ENCODE data around the gene RASSF5.

Gene RASSF5

GRCh38 chr1:206500046-206500445 lies 7.3 kb upstream of the RASSF5 start:
- no peak for ATAC-seq (ENCODE audit: low read depth)
- Histone ChIP-seq H3K27me3 (ENCODE audit: insufficient read depth, poor library complexity, severe bottlenecking) (no peaks in the 10 kb centered on the region), H3K36me3 (ENCODE audit: low read depth) (no peaks in the 10 kb centered on the region), H3K27ac (ENCODE audit: poor library complexity, severe bottlenecking) (no peak overlapping the region), H3K4me3 (ENCODE audit: severe bottlenecking) (no peak overlapping the region), H3K9me3 (ENCODE audit: severe bottlenecking) (no peaks in the 10 kb centered on the region), H3K4me1 (ENCODE audit: insufficient read depth, poor library complexity, severe bottlenecking) (peaks cover 25% of the 10 kb centered on the region)
- no peak for TF ChIP-seq CTCF (IDR thresholded peaks at IDR 0.05; ENCODE audit: poor library complexity, severe bottlenecking)
- DNase-seq (ENCODE audit: low spot score) = no peak

GRCh38 chr1:206501881-206502280 lies 5.5 kb upstream of the RASSF5 start:
- peaks cover 25% of the 10 kb centered on the region for H3K4me1 ChIP-seq (ENCODE audit: insufficient read depth, poor library complexity, severe bottlenecking)

DNA sequence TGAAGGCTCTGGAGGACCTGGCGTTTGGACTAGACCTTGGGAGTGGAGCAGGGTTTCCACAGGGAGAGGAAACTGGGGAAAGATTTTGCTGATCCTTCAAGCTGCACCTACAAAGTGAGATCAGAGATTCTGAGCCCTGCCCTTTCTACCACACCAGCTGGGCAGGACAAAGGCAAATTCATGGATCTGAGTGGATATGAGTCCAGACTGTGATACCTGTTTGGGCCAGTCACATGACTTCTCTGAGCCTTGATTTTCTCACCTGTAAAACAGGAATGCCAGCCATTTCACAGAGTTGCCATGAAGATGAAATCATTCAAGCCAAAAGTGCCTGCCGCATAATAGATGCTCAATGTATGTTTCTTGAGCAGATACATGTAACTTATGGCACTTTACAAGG lies 4.9 kb upstream of the RASSF5 start:
- Histone ChIP-seq H3K4me3 (ENCODE audit: severe bottlenecking) (no peak overlapping the region), H3K27me3 (ENCODE audit: insufficient read depth, poor library complexity, severe bottlenecking) (no peaks in the 10 kb centered on the region), H3K27ac (ENCODE audit: poor library complexity, severe bottlenecking) (no peak overlapping the region), H3K9me3 (ENCODE audit: severe bottlenecking) (no peaks in the 10 kb centered on the region), H3K36me3 (ENCODE audit: low read depth) (no peaks in the 10 kb centered on the region), H3K4me1 (ENCODE audit: insufficient read depth, poor library complexity, severe bottlenecking) (peaks cover 25% of the 10 kb centered on the region)
- DNase-seq (ENCODE audit: low spot score) (no peak), ATAC-seq (ENCODE audit: low read depth) (no peak)
- no peak for TF ChIP-seq CTCF (IDR thresholded peaks at IDR 0.05; ENCODE audit: poor library complexity, severe bottlenecking)

More at GRCh38 chr1:206501881-206502280, 5.5 kb upstream of the RASSF5 start:
- Histone ChIP-seq H3K27ac (ENCODE audit: poor library complexity, severe bottlenecking) (no peak overlapping the region), H3K36me3 (ENCODE audit: low read depth) (no peaks in the 10 kb centered on the region), H3K9me3 (ENCODE audit: severe bottlenecking) (no peaks in the 10 kb centered on the region), H3K27me3 (ENCODE audit: insufficient read depth, poor library complexity, severe bottlenecking) (no peaks in the 10 kb centered on the region), H3K4me3 (ENCODE audit: severe bottlenecking) (no peak overlapping the region)
- TF ChIP-seq CTCF (IDR thresholded peaks at IDR 0.05; ENCODE audit: poor library complexity, severe bottlenecking) = no peak
- ATAC-seq (ENCODE audit: low read depth) (no peak), DNase-seq (ENCODE audit: low spot score) (no peak)

DNA sequence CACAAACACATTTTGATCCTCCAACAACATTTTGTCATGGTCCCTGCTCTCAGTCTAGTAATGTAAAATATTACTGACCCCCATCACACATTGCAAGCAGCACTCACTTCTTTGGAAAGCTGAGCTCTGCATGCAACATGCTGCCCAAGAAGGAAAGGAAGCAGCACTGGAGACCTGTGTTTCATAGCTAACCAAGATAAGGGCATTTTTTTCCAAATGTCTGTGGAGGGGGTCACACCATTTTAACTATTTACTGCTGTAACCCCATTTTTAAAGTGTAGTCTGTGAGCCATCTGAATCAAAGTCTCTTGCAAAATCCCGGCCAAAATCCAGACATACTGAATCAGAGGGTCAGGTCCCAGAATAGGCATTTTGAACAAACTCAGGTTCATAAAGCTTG lies 4.5 kb upstream of the RASSF5 start:
- H3K4me3 ChIP-seq (ENCODE audit: severe bottlenecking) = no peak overlapping the region
- H3K36me3 ChIP-seq (ENCODE audit: low read depth) = no peaks in the 10 kb centered on the region
- DNase-seq (ENCODE audit: low spot score) (no peak), ATAC-seq (ENCODE audit: low read depth) (no peak)
- no peaks in the 10 kb centered on the region for H3K27me3 ChIP-seq (ENCODE audit: insufficient read depth, poor library complexity, severe bottlenecking)
- H3K9me3 ChIP-seq (ENCODE audit: severe bottlenecking) = no peaks in the 10 kb centered on the region
- no peak overlapping the region for H3K27ac ChIP-seq (ENCODE audit: poor library complexity, severe bottlenecking)
- no peak for TF ChIP-seq CTCF (IDR thresholded peaks at IDR 0.05; ENCODE audit: poor library complexity, severe bottlenecking)
- H3K4me1 ChIP-seq (ENCODE audit: insufficient read depth, poor library complexity, severe bottlenecking) = peaks cover 25% of the 10 kb centered on the region

- ATAC-seq (ENCODE audit: low read depth) (peak; percentile 65), DNase-seq (ENCODE audit: low spot score) (no peak)
- no peak overlapping the region for H3K4me3 ChIP-seq (ENCODE audit: severe bottlenecking)
Observed at GRCh38 chr1:206503591-206504362, 3.6 kb upstream of the RASSF5 start.

More at GRCh38 chr1:206503591-206504362, 3.6 kb upstream of the RASSF5 start:
- H3K9me3 ChIP-seq (ENCODE audit: severe bottlenecking) = no peaks in the 10 kb centered on the region
- peak overlapping the region; percentile 38 for H3K27ac ChIP-seq (ENCODE audit: poor library complexity, severe bottlenecking)
- H3K4me1 ChIP-seq (ENCODE audit: insufficient read depth, poor library complexity, severe bottlenecking) = peaks cover 31% of the 10 kb centered on the region
- H3K27me3 ChIP-seq (ENCODE audit: insufficient read depth, poor library complexity, severe bottlenecking) = no peaks in the 10 kb centered on the region
- no peaks in the 10 kb centered on the region for H3K36me3 ChIP-seq (ENCODE audit: low read depth)
- TF ChIP-seq CTCF (IDR thresholded peaks at IDR 0.05; ENCODE audit: poor library complexity, severe bottlenecking) = no peak
